Mucosa of stomach (tissue), 1 donor: ENCODE data around the gene SECISBP2.

Experiments used
- H3K27me3 ChIP-seq: one replicate; pipeline ENCODE4 v1.7.0; 2013; ENCODE audit warnings: mild to moderate bottlenecking, low read length; ENCODE audit not compliant: control insufficient read depth, insufficient read depth
- H3K36me3 ChIP-seq: one replicate; pipeline ENCODE4 v1.7.0; 2013; ENCODE audit warnings: low read length; ENCODE audit not compliant: control insufficient read depth, insufficient read depth
- H3K4me1 ChIP-seq: one replicate; pipeline ENCODE4 v1.7.0; 2013; ENCODE audit warnings: mild to moderate bottlenecking, low read length; ENCODE audit not compliant: control insufficient read depth, insufficient read depth
- H3K4me3 ChIP-seq: one replicate; pipeline ENCODE4 v1.7.0; 2013; ENCODE audit warnings: low read length
- H3K9ac ChIP-seq: one replicate; pipeline ENCODE4 v1.7.0; 2013; ENCODE audit warnings: mild to moderate bottlenecking, low read length, moderate library complexity
- H3K9me3 ChIP-seq: one replicate; pipeline ENCODE4 v1.7.0; 2013; ENCODE audit warnings: mild to moderate bottlenecking, low read length, moderate library complexity; ENCODE audit not compliant: control insufficient read depth
- donor health status: Pancreatic carcinoma.

The SECISBP2 gene

DNA sequence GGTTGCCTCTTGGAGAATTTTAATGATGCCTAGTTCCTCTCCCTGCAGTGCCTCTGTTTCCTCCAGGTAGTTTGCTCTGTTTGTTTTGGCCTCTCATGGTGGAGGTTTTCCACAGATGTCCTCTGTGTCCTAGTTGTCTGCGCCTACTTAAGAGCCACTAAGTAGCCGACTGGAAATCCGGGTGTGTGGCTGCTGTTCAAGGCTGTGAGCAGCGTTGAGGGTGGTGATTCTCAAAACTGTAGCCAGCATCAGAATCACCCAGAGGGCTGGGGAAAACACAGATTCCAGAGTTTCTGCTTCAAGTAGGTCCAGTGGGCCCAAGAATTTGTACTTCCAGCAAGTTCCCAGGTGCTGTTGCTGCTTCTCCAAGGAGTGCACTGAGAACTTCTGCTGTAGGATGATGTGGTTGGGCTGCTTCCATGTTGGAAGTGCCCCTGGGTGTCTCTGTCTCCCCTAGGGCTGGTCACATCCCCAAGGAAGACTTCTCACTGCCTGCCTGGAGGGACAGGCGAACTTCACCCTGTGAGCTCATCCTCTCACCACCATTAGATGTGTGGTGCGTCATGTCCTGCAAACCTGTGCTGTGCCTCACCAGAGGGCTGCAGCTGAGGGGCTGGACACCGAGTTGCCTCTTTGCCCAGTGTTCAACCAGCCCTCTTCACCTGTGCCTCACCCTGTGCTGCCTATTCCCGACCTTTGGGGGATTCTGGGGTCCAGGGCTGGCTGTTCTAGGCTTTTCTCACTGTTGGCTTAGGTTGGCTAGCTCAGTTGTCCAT, 34.8 kb downstream of the SECISBP2 start:
- peaks cover 42% of the 10 kb centered on the region for H3K36me3 ChIP-seq
- no peaks in the 10 kb centered on the region for H3K4me1 ChIP-seq
- H3K9ac ChIP-seq: no peak overlapping the region
- no peak overlapping the region for H3K4me3 ChIP-seq
- no peaks in the 10 kb centered on the region for H3K9me3 ChIP-seq
- H3K27me3 ChIP-seq: no peaks in the 10 kb centered on the region

DNA sequence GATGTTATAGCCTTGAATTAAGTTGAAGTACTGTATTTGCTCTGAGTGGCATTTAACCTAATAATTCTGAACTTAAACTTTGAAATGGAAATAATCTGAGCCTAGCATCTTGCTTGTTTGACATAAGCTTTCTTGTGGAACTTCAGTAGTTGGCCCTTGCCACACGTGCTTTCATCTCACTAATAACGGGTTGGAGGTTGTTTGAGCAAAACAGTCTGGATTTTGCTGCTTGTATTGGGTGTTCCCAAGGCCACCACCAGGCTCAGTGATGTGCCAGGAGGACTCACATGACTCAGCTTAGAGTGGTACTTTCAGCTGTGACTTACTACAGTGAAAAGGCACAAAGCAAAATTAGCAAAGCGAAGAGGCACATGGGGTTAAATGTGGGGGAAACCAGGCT, 35.7 kb downstream of the SECISBP2 start:
- Histone ChIP-seq H3K9me3 (no peaks in the 10 kb centered on the region), H3K36me3 (peaks cover 45% of the 10 kb centered on the region), H3K4me1 (no peaks in the 10 kb centered on the region), H3K9ac (no peak overlapping the region), H3K27me3 (no peaks in the 10 kb centered on the region), H3K4me3 (no peak overlapping the region)

GRCh38 chr9:89354471-89354870, 36.2 kb downstream of the SECISBP2 start:
- Histone ChIP-seq H3K36me3 (peaks cover 44% of the 10 kb centered on the region), H3K4me1 (no peaks in the 10 kb centered on the region), H3K9me3 (no peaks in the 10 kb centered on the region), H3K9ac (no peak overlapping the region), H3K27me3 (no peaks in the 10 kb centered on the region), H3K4me3 (no peak overlapping the region)

DNA sequence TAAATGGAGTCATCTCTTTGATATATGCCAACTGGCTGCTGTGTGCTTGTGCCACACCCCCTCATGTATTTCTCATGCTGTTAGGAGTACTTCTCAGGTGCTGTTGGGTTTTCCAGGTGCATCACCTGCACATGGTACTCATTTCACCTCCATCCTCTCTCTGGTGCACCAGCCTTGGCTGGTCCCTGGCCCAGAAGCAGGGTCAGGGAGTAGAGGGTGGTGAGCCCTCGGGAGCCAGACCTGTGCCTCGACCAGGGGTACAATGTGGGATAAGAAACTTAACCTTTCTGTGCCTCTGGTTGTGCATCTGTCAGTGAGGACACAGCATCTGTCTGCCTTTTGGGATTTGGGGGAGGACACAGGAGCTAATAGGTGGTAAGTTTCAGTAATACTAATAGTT, 38.5 kb downstream of the SECISBP2 start:
- H3K36me3 ChIP-seq: peaks cover 34% of the 10 kb centered on the region
- no peaks in the 10 kb centered on the region for H3K4me1 ChIP-seq
- H3K27me3 ChIP-seq: no peaks in the 10 kb centered on the region
- H3K4me3 ChIP-seq: no peak overlapping the region
- no peak overlapping the region for H3K9ac ChIP-seq
- H3K9me3 ChIP-seq: no peaks in the 10 kb centered on the region

DNA sequence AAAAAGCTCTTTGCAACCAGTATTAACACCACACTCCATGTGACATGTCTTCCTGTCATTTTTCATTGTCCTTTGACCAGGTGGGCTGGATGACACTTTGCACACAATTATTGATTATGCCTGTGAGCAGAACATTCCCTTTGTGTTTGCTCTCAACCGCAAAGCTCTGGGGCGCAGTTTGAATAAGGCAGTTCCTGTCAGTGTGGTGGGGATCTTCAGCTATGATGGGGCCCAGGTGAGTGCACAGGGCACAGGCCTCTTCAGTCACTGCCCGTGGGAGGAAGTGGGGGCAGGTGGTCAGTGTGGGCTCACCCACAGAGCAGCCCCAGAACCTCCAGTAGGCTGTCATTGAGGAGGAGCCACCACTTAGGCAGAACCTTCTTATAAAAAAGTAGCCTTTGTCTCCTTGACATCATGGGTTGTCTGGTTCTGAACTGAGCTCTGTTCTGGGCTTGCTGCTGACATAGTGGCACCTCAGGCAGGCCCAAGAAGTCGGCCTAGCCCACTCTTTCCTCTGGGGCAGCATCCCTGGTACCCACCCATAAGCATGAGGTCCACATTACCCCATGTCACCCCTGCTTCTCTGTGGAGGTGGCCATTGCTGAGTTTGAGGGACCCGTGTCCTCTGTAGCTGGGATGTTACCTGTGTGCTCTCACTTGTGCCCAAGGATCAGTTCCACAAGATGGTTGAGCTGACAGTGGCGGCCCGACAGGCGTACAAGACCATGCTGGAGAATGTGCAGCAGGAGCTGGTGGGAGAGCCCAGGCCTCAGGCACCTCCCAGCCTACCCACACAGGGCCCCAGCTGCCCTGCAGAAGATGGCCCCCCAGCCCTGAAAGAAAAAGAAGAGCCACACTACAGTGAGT, 39.3 kb downstream of the SECISBP2 start:
- H3K27me3 ChIP-seq: no peaks in the 10 kb centered on the region
- no peak overlapping the region for H3K4me3 ChIP-seq
- peaks cover 34% of the 10 kb centered on the region for H3K36me3 ChIP-seq
- no peaks in the 10 kb centered on the region for H3K4me1 ChIP-seq
- H3K9me3 ChIP-seq: no peaks in the 10 kb centered on the region
- no peak overlapping the region for H3K9ac ChIP-seq

DNA sequence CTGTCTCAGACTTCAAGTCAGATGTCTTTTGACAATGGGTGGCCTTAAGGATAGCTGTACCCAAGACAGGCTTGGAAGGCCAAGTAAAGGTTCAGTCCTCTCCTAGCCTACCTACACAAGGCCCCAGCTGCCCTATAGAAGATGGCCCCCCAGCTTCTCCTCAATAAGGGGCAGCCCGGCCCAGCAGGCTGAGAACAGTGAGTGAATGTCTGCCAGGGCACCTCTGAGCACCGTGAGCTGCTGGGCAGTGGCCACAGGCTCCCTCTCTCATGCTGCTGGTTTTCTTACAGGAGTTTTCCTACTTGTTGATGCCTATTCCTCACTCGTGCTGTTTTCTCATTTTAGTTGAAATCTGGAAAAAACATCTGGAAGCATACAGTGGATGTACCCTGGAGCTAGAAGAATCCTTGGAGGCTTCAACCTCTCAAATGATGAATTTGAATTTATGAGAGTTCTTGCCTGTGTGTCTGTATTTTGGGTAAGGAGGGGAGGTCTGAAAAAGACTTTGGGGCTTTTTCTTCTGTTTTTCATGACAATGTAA, 40.1 kb downstream of the SECISBP2 start:
- Histone ChIP-seq H3K4me1 (no peaks in the 10 kb centered on the region), H3K9me3 (no peaks in the 10 kb centered on the region), H3K4me3 (no peak overlapping the region), H3K27me3 (no peaks in the 10 kb centered on the region), H3K9ac (no peak overlapping the region), H3K36me3 (peaks cover 34% of the 10 kb centered on the region)

DNA sequence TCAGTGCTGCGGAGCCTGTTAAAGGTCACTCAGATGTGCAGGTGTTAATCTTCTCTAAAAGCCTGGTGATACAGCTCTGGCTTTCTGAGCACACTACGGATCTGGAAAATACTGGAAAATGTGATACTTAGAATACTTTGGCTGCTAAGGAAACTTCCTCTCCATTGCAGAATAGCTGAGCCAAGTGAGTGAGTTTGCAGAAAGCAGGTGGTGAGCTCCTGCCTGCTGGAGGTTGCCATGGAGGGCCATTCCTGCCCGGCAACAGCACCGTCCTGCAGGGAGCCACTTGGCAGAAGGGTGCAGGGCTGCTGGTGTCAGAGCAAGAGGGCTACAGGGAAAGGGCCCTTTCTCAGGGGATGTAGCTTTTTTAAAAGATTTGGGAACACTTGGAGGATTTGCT, 40.7 kb downstream of the SECISBP2 start:
- no peak overlapping the region for H3K9ac ChIP-seq
- peaks cover 32% of the 10 kb centered on the region for H3K36me3 ChIP-seq
- no peaks in the 10 kb centered on the region for H3K4me1 ChIP-seq
- no peaks in the 10 kb centered on the region for H3K9me3 ChIP-seq
- H3K4me3 ChIP-seq: no peak overlapping the region
- no peaks in the 10 kb centered on the region for H3K27me3 ChIP-seq

- no peaks in the 10 kb centered on the region for H3K9me3 ChIP-seq
- H3K36me3 ChIP-seq: peaks cover 24% of the 10 kb centered on the region
- H3K27me3 ChIP-seq: no peaks in the 10 kb centered on the region
- no peak overlapping the region for H3K9ac ChIP-seq
- H3K4me3 ChIP-seq: no peak overlapping the region
- H3K4me1 ChIP-seq: no peaks in the 10 kb centered on the region
These were observed 41.5 kb downstream of the SECISBP2 start for GRCh38 chr9:89359751-89360261.

GRCh38 chr9:89360465-89360864, 42.2 kb downstream of the SECISBP2 start:
- Histone ChIP-seq H3K4me3 (no peak overlapping the region), H3K36me3 (peaks cover 20% of the 10 kb centered on the region), H3K27me3 (no peaks in the 10 kb centered on the region), H3K9me3 (no peaks in the 10 kb centered on the region), H3K4me1 (no peaks in the 10 kb centered on the region), H3K9ac (no peak overlapping the region)

GRCh38 chr9:89361031-89361430, 42.7 kb downstream of the SECISBP2 start:
- Histone ChIP-seq H3K9ac (no peak overlapping the region), H3K27me3 (no peaks in the 10 kb centered on the region), H3K4me3 (no peak overlapping the region), H3K36me3 (peaks cover 20% of the 10 kb centered on the region), H3K4me1 (no peaks in the 10 kb centered on the region), H3K9me3 (no peaks in the 10 kb centered on the region)

- H3K9ac ChIP-seq: no peak overlapping the region
- no peaks in the 10 kb centered on the region for H3K27me3 ChIP-seq
- H3K4me3 ChIP-seq: no peak overlapping the region
- no peaks in the 10 kb centered on the region for H3K4me1 ChIP-seq
- H3K9me3 ChIP-seq: no peaks in the 10 kb centered on the region
- peaks cover 17% of the 10 kb centered on the region for H3K36me3 ChIP-seq
These were observed 43.7 kb downstream of the SECISBP2 start for GRCh38 chr9:89361816-89362646.
